HFF-Myc (cell line): Measurements from ENCODE around the gene GDA.

Experiments used
- DNase-seq: peaks from one replicate; pipeline ENCODE4 v3.0.0-alpha.2; 2011; ENCODE audit warnings: low read depth; ENCODE audit errors: extremely low read depth
- H3K4me3 ChIP-seq: replicated peaks from 2 replicates; pipeline ENCODE4 v1.5.1; 2011; ENCODE audit warnings: low read depth, mild to moderate bottlenecking, control low read depth, low read length
- TF ChIP-seq, protein P1 (sequence below): IDR thresholded peaks from 2 replicates; pipeline ENCODE4 v1.5.1; 2012; ENCODE audit warnings: mild to moderate bottlenecking, low read depth, low read length, control low read depth; ENCODE audit errors: missing control alignments

The GDA gene

DNA sequence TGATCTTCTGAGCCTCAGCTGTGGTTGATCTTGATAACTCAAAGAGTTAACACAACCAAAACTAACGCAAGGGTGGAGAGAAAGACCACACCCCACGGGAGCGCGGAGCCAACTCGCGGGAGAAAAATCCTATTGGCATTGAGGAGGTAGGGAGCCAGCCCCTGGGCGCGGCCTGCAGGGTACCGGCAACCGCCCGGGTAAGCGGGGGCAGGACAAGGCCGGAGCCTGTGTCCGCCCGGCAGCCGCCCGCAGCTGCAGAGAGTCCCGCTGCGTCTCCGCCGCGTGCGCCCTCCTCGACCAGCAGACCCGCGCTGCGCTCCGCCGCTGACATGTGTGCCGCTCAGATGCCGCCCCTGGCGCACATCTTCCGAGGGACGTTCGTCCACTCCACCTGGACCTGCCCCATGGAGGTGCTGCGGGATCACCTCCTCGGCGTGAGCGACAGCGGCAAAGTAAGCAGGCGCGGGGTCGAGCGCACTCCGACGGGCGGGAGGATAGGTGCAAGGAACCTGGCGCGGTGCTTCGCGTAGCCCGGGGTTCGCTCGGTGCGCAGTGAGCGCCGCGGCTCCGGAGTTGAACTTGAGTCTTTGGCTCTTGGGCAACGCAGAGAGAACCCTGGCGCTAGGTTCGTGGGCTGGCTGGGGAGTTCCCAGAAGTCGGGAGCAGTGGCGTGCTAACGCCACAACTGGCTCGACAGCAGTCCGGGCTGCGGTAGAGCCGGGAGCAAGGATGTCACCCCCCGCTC, at the start of gene GDA:
Gene GDA (plus strand): TSS at position 210 of the 745 bp plus-strand sequence. CDS start 120 bp downstream, at position 330.
- TF ChIP-seq, protein P1, sequence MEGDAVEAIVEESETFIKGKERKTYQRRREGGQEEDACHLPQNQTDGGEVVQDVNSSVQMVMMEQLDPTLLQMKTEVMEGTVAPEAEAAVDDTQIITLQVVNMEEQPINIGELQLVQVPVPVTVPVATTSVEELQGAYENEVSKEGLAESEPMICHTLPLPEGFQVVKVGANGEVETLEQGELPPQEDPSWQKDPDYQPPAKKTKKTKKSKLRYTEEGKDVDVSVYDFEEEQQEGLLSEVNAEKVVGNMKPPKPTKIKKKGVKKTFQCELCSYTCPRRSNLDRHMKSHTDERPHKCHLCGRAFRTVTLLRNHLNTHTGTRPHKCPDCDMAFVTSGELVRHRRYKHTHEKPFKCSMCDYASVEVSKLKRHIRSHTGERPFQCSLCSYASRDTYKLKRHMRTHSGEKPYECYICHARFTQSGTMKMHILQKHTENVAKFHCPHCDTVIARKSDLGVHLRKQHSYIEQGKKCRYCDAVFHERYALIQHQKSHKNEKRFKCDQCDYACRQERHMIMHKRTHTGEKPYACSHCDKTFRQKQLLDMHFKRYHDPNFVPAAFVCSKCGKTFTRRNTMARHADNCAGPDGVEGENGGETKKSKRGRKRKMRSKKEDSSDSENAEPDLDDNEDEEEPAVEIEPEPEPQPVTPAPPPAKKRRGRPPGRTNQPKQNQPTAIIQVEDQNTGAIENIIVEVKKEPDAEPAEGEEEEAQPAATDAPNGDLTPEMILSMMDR = no peak
- H3K4me3 ChIP-seq = no peak within 1 kb of the TSS

DNA sequence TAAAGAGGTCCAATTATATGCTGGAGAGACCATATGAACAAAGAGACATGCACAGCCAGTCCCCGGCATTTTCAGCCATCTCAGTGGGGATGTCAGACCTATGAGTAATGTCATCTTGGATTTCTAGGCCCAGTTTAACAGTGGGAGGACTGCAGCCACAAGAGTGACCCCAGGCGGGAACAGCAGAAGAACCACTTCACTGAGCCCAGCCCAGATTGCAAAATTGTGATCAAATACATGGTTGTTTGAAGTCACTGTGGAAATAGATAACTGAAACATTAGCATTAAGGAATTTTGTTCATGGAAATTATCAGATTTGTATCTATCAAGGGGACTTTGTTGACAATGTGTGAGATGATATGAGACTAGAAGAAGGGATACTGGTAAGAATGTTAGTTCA, 46.7 kb upstream of the GDA start:
- H3K4me3 ChIP-seq = no peak overlapping the region
- TF ChIP-seq, protein P1 = no peak
- no peak for DNase-seq

More for the DNA sequence above, at the start of gene GDA:
- no peak for DNase-seq

DNA sequence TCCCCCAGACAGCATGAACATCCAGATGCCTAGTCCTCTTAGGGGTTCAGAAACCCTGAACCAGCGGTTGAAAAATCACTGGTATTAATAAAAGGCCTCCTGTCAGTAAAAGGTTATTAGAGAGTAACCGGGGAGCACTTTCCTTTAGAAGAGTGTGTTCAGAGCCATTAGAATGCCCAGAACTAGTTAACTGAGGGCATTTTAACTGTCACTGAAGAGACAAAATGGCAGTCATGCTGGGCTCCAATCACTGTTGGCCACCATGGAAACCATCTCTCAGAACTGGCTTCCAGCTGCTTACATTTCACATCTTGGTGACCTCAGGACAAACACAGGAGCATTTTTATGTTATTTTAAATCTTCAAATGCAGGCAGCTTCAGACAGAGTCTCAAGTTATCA, 36.2 kb upstream of the GDA start:
- no peak overlapping the region for H3K4me3 ChIP-seq
- TF ChIP-seq, protein P1 = no peak
- no peak for DNase-seq

DNA sequence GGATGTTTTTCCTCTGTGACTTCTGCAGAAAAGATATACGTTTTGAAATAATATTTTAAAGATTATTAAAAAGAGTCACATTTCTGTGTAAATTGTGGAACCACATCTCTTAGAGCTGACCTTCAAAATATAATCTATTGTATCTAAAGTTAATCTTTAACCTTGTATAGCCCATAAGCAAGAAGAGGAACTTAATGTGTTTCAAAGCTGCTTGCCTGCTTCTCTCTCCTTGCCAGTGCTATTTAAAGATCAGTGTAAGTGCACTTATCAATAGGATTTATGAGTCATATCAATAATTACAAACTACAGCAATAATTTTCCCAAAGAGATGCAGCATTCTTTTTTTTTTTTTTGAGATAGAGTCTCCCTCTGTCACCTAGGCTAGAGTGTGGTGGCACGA, 29.4 kb upstream of the GDA start:
- TF ChIP-seq, protein P1 = no peak
- no peak for DNase-seq
- no peak overlapping the region for H3K4me3 ChIP-seq

DNA sequence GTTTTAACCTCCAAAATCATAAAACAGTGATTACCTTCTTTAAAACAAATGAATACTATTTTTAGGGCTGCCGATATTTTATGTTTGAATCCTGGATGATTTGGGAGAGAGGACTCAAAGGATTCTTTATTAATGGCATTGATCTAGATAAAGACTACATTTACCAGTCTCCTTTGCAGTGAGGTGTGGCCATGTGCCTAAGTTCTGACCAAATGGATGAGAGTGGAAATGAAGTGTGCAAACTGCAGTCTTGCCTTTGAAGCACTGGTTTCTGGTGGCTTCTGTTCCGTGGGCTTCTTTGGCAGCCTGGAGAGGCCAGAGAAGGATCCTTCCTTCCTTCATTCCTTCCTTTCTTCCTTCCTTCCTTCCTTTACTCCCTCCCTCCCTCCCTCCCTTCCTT, 24.3 kb upstream of the GDA start:
- H3K4me3 ChIP-seq = no peak overlapping the region
- TF ChIP-seq, protein P1 = no peak
- no peak for DNase-seq

DNA sequence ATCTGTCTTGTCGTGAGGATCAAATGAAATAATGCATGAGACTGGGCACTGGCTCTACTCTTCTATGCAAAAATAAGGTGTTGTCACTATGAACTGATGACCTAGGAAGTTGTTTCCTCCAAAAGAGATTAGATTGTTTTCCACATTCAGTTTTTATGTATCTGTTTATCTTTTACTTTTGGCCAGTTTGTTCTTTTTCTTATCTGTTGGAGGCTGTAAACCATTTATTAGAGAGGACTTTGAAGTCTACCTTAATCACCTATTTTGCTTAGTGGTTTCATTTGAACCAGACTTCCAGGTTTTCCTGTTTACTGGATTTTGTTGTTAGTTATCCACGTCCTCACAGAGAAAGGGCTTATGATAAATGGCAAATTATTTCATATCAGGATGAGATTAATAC, 21.5 kb upstream of the GDA start:
- TF ChIP-seq, protein P1 = no peak
- H3K4me3 ChIP-seq = no peak overlapping the region
- no peak for DNase-seq

DNA sequence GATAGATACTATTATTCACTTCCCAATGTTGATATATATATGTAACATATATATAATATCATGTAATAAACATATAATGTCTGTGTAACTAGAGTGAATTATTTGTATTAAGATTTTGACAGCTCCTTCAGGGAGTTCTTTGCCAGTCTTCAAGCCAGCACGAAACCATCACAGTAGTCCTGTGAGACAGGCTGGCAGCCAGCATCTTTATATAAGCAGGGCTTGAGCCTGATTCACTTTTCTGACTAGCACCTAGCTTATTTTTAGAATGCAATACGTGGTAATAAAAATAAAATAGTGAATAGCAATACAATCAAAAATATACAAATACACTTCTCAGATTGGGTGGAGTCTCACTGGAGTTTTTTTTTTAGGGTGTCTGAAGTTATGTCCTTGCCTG, 20.7 kb upstream of the GDA start:
- TF ChIP-seq, protein P1 = no peak
- DNase-seq = no peak
- H3K4me3 ChIP-seq = no peak overlapping the region
